Measurements from ENCODE around the gene SPAG7. TPM values are rescaled to one million over a fixed set of nuclear protein-coding genes. Genes with fewer than 3 reads are reported as not detected.

The SPAG7 gene
- total RNA-seq, 1 experiment from 2014 or later, result 43.4 TPM

- no TSS peak for BruUV-seq (replicated peaks)
- Histone ChIP-seq H3K27ac (ENCODE audit: low read length) (no peak overlapping the region), H3K4me1 (ENCODE audit: control insufficient read depth, insufficient read depth, low read length) (no peaks in the 10 kb centered on the region), H3K4me3 (ENCODE audit: low read depth in 2 of 2, low read length in 2 of 2) (no peak overlapping the region), H3K27me3 (ENCODE audit: control insufficient read depth, insufficient read depth, low read length) (no peaks in the 10 kb centered on the region), H3K9me3 (ENCODE audit: control insufficient read depth, insufficient read depth, low read depth, low read length) (no peaks in the 10 kb centered on the region), H3K36me3 (ENCODE audit: control insufficient read depth, insufficient read depth, low read length) (no peaks in the 10 kb centered on the region; the same call in 1 of the 2 replicates)
- ATAC-seq, result no peak
- CTCF ChIA-PET, result no interaction called here
- TF ChIP-seq REST (IDR thresholded peaks at IDR 0.05; ENCODE audit: insufficient read depth in 1 of 2, low read depth in 2 of 2, low read length in 1 of 2) (no peak), SIN3A (IDR thresholded peaks at IDR 0.05; ENCODE audit: borderline replicate concordance, insufficient read depth, low read depth, low read length) (no peak), POLR2AphosphoS5 (IDR thresholded peaks at IDR 0.05; ENCODE audit: low read depth, low read length) (no peak), TCF7L2 (IDR thresholded peaks at IDR 0.05; ENCODE audit: low read depth, low read length) (no peak)
- TF ChIP-seq, protein P1, sequence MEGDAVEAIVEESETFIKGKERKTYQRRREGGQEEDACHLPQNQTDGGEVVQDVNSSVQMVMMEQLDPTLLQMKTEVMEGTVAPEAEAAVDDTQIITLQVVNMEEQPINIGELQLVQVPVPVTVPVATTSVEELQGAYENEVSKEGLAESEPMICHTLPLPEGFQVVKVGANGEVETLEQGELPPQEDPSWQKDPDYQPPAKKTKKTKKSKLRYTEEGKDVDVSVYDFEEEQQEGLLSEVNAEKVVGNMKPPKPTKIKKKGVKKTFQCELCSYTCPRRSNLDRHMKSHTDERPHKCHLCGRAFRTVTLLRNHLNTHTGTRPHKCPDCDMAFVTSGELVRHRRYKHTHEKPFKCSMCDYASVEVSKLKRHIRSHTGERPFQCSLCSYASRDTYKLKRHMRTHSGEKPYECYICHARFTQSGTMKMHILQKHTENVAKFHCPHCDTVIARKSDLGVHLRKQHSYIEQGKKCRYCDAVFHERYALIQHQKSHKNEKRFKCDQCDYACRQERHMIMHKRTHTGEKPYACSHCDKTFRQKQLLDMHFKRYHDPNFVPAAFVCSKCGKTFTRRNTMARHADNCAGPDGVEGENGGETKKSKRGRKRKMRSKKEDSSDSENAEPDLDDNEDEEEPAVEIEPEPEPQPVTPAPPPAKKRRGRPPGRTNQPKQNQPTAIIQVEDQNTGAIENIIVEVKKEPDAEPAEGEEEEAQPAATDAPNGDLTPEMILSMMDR (IDR thresholded peaks at IDR 0.05), result no peak
- intact Hi-C loops (cut with micrococcal nuclease; ENCODE audit: unreplicated experiment), result no loop called here
- no peak for DNase-seq (ENCODE audit: low read depth, low spot score)
- POLR2A ChIA-PET, result no interaction called here
- in situ Hi-C loops (cut with HindIII; ENCODE audit: low pct_unique_long_range_greater_than_20kb, low sequenced_read_pairs), result no loop called here
Observed at GRCh38 chr17:4994081-4994595, 26.5 kb upstream of the SPAG7 start.

DNA sequence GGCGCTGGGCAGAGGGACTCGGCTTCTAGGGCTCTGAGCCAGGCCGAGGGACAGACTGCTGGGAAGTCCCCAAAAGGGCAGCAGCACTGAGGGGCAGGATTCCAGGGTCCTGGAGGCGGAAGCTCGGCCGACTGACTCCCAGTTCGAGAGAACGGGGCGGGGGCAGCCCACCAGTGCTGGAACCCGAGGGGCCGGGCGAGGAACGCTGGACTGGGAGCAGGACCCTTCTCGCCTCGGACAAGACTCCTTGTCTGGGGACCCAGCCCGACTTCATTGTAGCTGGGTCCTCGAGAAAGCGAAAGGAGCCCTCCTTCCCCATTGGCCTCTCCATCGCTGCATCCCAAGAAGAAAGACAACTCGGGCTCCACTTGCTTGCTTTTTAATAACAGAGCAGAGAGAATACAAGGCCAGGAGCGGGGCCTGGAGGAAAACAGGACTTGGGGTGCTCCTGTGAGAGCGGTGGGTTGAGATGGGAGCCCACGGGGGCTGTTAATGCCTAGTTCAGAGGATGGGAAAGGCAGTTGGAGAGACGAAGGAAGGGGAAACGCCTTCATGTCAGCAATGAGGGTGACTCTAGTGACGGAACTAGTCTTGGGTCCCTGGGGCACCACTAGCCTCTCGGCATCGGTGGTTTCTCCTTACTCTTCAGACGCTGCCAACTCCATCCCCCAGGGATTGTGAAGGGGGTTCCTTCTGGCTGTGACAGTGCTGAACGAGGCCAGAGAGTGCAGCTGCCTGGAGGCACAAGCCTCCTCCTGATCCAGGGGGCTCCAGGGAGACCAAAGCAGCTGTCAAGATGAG lies 20.4 kb upstream of the SPAG7 start:
- H3K4me1 ChIP-seq (ENCODE audit: control insufficient read depth, insufficient read depth, low read length), result peaks cover 6% of the 10 kb centered on the region; the same call in 1 of the 2 replicates
- no peaks in the 10 kb centered on the region for H3K27me3 ChIP-seq (ENCODE audit: control insufficient read depth, insufficient read depth, low read length)
- ATAC-seq, result peak; percentile 36; the same call in 1 of the 2 replicates
- DNase-seq (ENCODE audit: low read depth, low spot score), result no peak
- intact Hi-C loops (cut with micrococcal nuclease; ENCODE audit: unreplicated experiment) (no loop called here), in situ Hi-C loops (cut with HindIII; ENCODE audit: low pct_unique_long_range_greater_than_20kb, low sequenced_read_pairs) (no loop called here)
- TSS peak; percentile 92 for BruUV-seq (replicated peaks)
- no peak for TF ChIP-seq SIN3A (IDR thresholded peaks at IDR 0.05; ENCODE audit: borderline replicate concordance, insufficient read depth, low read depth, low read length)
- TF ChIP-seq REST (IDR thresholded peaks at IDR 0.05; ENCODE audit: insufficient read depth in 1 of 2, low read depth in 2 of 2, low read length in 1 of 2), result no peak
- no peak for TF ChIP-seq TCF7L2 (IDR thresholded peaks at IDR 0.05; ENCODE audit: low read depth, low read length)
- TF ChIP-seq POLR2AphosphoS5 (IDR thresholded peaks at IDR 0.05; ENCODE audit: low read depth, low read length), result no peak
- TF ChIP-seq, protein P1 (IDR thresholded peaks at IDR 0.05), result no peak
- no peaks in the 10 kb centered on the region for H3K9me3 ChIP-seq (ENCODE audit: control insufficient read depth, insufficient read depth, low read depth, low read length)
- H3K27ac ChIP-seq (ENCODE audit: low read length), result peak overlapping the region; percentile 85
- peak overlapping the region; percentile 67 to 75 for H3K4me3 ChIP-seq (ENCODE audit: low read depth in 2 of 2, low read length in 2 of 2)
- ChIA-PET CTCF (interaction anchor here (0.8 kb wide), 1 partner anchor 76 kb away, joined by 6 read pairs; no protein-coding TSS in a partner anchor), POLR2A (no interaction called here)
- H3K36me3 ChIP-seq (ENCODE audit: control insufficient read depth, insufficient read depth, low read length), result no peaks in the 10 kb centered on the region; the same call in 1 of the 2 replicates

Measured in Panc1 (cell line).